ENCODE data around the gene CCDC177.

The CCDC177 gene

DNA sequence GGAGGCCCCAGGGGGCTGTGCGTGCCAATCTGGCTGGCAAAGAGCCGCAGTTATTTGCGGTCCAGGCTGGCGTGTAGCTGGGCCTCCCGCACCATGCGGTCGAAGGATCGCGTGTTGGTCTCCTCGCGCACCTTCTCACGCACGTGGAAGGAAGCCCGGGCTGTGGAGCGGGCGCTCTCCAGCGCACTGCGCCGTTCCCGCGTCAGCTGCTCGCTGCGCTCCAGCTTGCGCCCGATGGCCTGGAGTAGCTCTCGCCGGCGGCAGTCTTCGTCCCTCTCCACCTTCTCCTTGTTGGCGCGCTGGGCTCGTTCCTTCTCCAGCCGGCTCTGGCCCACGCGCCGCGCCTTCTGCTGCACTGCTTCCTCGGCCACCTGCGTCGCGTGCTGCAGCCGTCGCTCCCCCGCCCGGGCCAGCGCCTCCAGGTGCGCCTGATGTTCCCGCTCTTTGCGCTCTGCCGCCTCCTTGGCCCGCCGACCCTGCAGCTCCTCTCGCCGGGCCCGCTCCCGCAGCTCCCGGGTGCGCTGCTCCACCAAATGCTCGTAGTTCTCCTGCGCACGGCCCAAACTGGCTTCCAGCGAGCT is 3.1 kb downstream of the CCDC177 start:
- H3K27ac ChIP-seq (ENCODE audit: low read depth in 2 of 2, low read length in 2 of 2) = no peak overlapping the region
- H3K9ac ChIP-seq (ENCODE audit: low read depth in 1 of 2, low read length in 2 of 2) = no peak overlapping the region
- H3K4me1 ChIP-seq (ENCODE audit: control insufficient read depth in 2 of 2, insufficient read depth in 2 of 2, low read length in 2 of 2) = peaks cover 0 to 17% of the 10 kb centered on the region in 2 donors
- H3K27me3 ChIP-seq (ENCODE audit: control insufficient read depth in 2 of 2, insufficient read depth in 2 of 2, low read length in 2 of 2) = peaks cover 43 to 48% of the 10 kb centered on the region in 2 donors
- no peaks in the 10 kb centered on the region for H3K9me3 ChIP-seq (ENCODE audit: control insufficient read depth in 2 of 2, low read length in 2 of 2)
- no peaks in the 10 kb centered on the region for H3K36me3 ChIP-seq (ENCODE audit: control insufficient read depth in 2 of 2, insufficient read depth in 2 of 2, low read length in 2 of 2)
- peak overlapping the region; percentile 23 to 25 for H3K4me3 ChIP-seq (ENCODE audit: low read length in 2 of 2)

DNA sequence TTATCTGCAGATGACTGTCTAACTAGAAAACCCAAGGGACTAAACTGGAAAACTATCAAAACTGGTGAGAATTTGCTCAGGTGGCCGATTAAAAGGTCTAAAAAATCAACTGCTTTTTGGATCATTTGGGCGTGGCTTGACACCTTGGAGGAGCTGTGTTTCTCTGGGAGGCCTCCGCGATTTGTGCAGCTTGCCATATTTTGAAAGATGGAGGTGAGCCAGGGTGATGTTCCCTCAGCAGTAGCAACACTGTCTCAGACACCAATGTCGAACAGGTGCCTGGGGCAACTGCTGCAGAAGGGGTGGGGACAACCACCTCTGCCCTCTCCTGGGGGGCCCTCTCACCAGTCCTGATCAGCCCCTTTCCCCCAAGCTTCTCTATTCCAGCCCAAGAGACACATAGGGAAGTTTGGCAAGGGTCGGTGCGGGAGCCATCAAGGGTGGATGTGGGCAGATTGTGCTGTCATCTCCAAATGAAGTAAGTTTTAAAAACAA is 3.8 kb downstream of the CCDC177 start:
- no peak overlapping the region for H3K9ac ChIP-seq (ENCODE audit: low read depth in 1 of 2, low read length in 2 of 2)
- H3K4me3 ChIP-seq (ENCODE audit: low read length in 2 of 2) = no peak overlapping the region
- peaks cover 42 to 50% of the 10 kb centered on the region in 2 donors for H3K27me3 ChIP-seq (ENCODE audit: control insufficient read depth in 2 of 2, insufficient read depth in 2 of 2, low read length in 2 of 2)
- no peaks in the 10 kb centered on the region for H3K36me3 ChIP-seq (ENCODE audit: control insufficient read depth in 2 of 2, insufficient read depth in 2 of 2, low read length in 2 of 2)
- H3K27ac ChIP-seq (ENCODE audit: low read depth in 2 of 2, low read length in 2 of 2) = no peak overlapping the region
- no peaks in the 10 kb centered on the region for H3K9me3 ChIP-seq (ENCODE audit: control insufficient read depth in 2 of 2, low read length in 2 of 2)
- peaks cover 0 to 17% of the 10 kb centered on the region in 2 donors for H3K4me1 ChIP-seq (ENCODE audit: control insufficient read depth in 2 of 2, insufficient read depth in 2 of 2, low read length in 2 of 2)

DNA sequence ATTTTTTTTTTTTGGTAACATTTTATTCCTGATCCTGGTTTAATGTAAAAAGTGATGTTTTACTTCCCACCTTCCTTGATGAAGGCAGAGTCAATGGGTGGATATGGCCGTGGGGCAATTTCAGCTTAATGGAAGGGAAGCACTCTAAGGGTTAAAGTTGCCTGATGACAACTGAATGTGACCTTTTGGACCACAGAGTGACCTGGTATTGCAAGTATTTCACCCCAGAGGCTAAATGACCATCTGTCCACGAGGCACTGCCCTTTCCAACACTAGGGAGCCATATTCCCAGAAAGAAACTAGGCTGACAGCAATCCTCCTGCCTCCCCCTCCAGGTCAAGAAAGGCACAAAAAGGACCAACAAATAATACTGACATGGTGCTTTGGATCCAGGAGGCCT is 4.8 kb downstream of the CCDC177 start:
- Histone ChIP-seq H3K4me3 (ENCODE audit: low read length in 2 of 2) (no peak overlapping the region), H3K27me3 (ENCODE audit: control insufficient read depth in 2 of 2, insufficient read depth in 2 of 2, low read length in 2 of 2) (peaks cover 46 to 55% of the 10 kb centered on the region in 2 donors), H3K9ac (ENCODE audit: low read depth in 1 of 2, low read length in 2 of 2) (no peak overlapping the region), H3K36me3 (ENCODE audit: control insufficient read depth in 2 of 2, insufficient read depth in 2 of 2, low read length in 2 of 2) (no peaks in the 10 kb centered on the region), H3K4me1 (ENCODE audit: control insufficient read depth in 2 of 2, insufficient read depth in 2 of 2, low read length in 2 of 2) (peaks cover 0 to 17% of the 10 kb centered on the region in 2 donors), H3K27ac (ENCODE audit: low read depth in 2 of 2, low read length in 2 of 2) (no peak overlapping the region), H3K9me3 (ENCODE audit: control insufficient read depth in 2 of 2, low read length in 2 of 2) (no peaks in the 10 kb centered on the region)

DNA sequence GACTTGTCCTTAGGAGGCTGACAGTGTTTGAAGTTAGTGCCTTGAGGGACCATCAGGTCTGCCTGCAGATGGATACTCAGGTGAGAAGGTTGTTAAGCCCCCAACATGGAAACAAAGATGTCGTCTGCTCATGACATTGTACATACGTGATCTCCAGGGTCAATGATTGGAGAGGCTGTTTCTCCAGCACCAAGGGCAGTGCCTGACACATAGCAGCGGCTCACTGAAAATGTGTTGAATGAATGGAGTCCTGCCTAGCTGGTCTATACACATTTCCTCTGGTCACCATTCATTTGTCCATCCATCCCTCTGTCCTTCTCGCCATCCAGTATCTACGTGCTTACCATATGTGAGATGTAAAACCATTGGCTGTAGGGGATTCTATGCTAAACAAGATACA is 7.1 kb downstream of the CCDC177 start:
- no peaks in the 10 kb centered on the region for H3K36me3 ChIP-seq (ENCODE audit: control insufficient read depth in 2 of 2, insufficient read depth in 2 of 2, low read length in 2 of 2)
- peaks cover 44 to 50% of the 10 kb centered on the region in 2 donors for H3K27me3 ChIP-seq (ENCODE audit: control insufficient read depth in 2 of 2, insufficient read depth in 2 of 2, low read length in 2 of 2)
- H3K9me3 ChIP-seq (ENCODE audit: control insufficient read depth in 2 of 2, low read length in 2 of 2) = no peaks in the 10 kb centered on the region
- no peak overlapping the region for H3K9ac ChIP-seq (ENCODE audit: low read depth in 1 of 2, low read length in 2 of 2)
- H3K4me1 ChIP-seq (ENCODE audit: control insufficient read depth in 2 of 2, insufficient read depth in 2 of 2, low read length in 2 of 2) = peaks cover 0 to 8% of the 10 kb centered on the region in 2 donors
- H3K27ac ChIP-seq (ENCODE audit: low read depth in 2 of 2, low read length in 2 of 2) = no peak overlapping the region
- no peak overlapping the region for H3K4me3 ChIP-seq (ENCODE audit: low read length in 2 of 2)

DNA sequence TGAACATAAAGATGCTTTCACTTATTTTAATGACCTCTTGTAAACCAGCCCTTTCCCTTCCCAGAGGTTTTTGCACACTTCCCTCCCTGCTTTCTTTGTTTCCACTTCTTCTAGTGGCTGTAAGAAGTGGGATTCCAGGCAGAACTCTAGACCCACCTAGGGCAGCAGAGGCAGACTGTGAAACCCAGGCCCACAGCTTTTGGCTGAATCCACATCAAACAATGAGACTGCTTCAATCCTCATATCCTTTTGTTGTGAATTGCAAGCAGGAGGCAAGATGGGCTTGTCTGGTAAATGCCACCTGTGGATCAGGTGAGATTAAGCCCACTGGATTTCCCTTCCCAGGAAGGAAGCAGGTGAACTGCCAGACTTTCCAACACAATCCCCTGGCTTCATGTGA is 12.8 kb downstream of the CCDC177 start:
- Histone ChIP-seq H3K9ac (ENCODE audit: low read depth in 1 of 2, low read length in 2 of 2) (no peak overlapping the region), H3K27ac (ENCODE audit: low read depth in 2 of 2, low read length in 2 of 2) (no peak overlapping the region), H3K27me3 (ENCODE audit: control insufficient read depth in 2 of 2, insufficient read depth in 2 of 2, low read length in 2 of 2) (peaks cover 25 to 27% of the 10 kb centered on the region in 2 donors), H3K9me3 (ENCODE audit: control insufficient read depth in 2 of 2, low read length in 2 of 2) (no peaks in the 10 kb centered on the region), H3K4me3 (ENCODE audit: low read length in 2 of 2) (no peak overlapping the region), H3K36me3 (ENCODE audit: control insufficient read depth in 2 of 2, insufficient read depth in 2 of 2, low read length in 2 of 2) (no peaks in the 10 kb centered on the region), H3K4me1 (ENCODE audit: control insufficient read depth in 2 of 2, insufficient read depth in 2 of 2, low read length in 2 of 2) (no peaks in the 10 kb centered on the region)

DNA sequence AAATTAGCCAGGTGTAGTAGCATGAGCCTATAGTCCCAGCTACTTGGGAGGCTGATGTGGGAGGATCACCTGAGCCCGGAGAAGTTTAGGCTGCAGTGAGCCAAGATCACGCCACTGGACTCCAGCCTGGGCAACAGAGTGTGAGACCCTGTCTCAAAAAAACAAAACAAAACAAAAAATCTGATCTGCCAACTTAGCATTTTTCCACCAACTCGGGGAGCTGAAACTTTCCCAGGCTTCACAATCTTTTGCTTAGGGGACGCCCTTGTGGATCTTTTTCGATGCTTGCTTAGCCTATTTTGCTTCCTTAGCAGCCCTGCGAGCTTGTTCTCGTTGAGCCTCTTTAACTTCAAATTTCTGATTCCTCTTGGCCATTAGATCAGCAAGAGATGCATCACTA is 13.8 kb downstream of the CCDC177 start:
- no peak overlapping the region for H3K9ac ChIP-seq (ENCODE audit: low read depth in 1 of 2, low read length in 2 of 2)
- no peaks in the 10 kb centered on the region for H3K9me3 ChIP-seq (ENCODE audit: control insufficient read depth in 2 of 2, low read length in 2 of 2)
- H3K4me3 ChIP-seq (ENCODE audit: low read length in 2 of 2) = no peak overlapping the region
- H3K36me3 ChIP-seq (ENCODE audit: control insufficient read depth in 2 of 2, insufficient read depth in 2 of 2, low read length in 2 of 2) = no peaks in the 10 kb centered on the region
- no peaks in the 10 kb centered on the region for H3K4me1 ChIP-seq (ENCODE audit: control insufficient read depth in 2 of 2, insufficient read depth in 2 of 2, low read length in 2 of 2)
- H3K27ac ChIP-seq (ENCODE audit: low read depth in 2 of 2, low read length in 2 of 2) = no peak overlapping the region
- H3K27me3 ChIP-seq (ENCODE audit: control insufficient read depth in 2 of 2, insufficient read depth in 2 of 2, low read length in 2 of 2) = peaks cover 21 to 24% of the 10 kb centered on the region in 2 donors

DNA sequence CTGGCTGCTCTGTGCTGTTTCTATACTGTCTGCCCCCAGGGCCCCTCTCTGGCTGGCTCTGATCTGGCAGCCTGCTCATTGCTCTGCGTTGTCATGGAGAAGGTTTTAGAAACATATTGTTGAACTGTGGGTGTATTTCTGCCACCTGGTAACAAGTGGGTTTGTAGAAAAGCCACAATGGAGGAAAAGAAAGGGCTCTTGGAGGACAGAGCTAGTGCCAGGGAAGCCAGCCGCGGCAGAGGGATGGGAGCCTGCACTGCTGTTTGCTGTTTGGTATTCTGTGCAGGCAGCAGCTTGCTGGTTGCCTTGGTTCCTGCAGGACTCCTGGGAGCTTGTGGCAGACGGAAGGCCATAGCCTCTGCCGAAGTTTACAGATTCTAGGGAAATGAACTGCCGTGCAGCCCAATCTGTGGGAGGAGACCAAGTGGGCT is 15.1 kb downstream of the CCDC177 start:
- H3K9me3 ChIP-seq (ENCODE audit: control insufficient read depth in 2 of 2, low read length in 2 of 2) = no peaks in the 10 kb centered on the region
- no peaks in the 10 kb centered on the region for H3K36me3 ChIP-seq (ENCODE audit: control insufficient read depth in 2 of 2, insufficient read depth in 2 of 2, low read length in 2 of 2)
- H3K27ac ChIP-seq (ENCODE audit: low read depth in 2 of 2, low read length in 2 of 2) = no peak overlapping the region
- no peaks in the 10 kb centered on the region for H3K4me1 ChIP-seq (ENCODE audit: control insufficient read depth in 2 of 2, insufficient read depth in 2 of 2, low read length in 2 of 2)
- H3K9ac ChIP-seq (ENCODE audit: low read depth in 1 of 2, low read length in 2 of 2) = no peak overlapping the region
- peaks cover 14 to 17% of the 10 kb centered on the region in 2 donors for H3K27me3 ChIP-seq (ENCODE audit: control insufficient read depth in 2 of 2, insufficient read depth in 2 of 2, low read length in 2 of 2)
- H3K4me3 ChIP-seq (ENCODE audit: low read length in 2 of 2) = no peak overlapping the region

DNA sequence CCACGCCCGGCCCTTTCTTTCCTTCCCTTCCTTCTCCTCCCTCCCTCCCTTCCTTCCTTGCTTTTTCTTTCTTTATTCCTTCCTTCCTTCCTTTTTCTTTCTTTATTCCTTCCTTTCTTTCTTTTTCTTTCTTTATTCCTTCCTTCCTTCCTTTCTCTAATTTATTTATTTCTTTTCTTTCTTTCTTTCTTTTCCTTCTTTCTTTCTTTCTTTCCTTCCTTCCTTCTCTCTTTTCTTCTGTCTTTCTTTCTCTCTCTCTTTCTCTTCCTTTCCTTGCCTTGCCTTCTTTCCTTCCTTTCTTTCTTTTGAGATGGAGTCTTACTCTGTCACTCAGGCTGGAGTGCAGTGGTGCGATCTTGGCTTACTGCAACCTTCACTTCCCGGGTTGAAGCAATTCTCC is 15.9 kb downstream of the CCDC177 start:
- no peaks in the 10 kb centered on the region for H3K36me3 ChIP-seq (ENCODE audit: control insufficient read depth in 2 of 2, insufficient read depth in 2 of 2, low read length in 2 of 2)
- H3K4me1 ChIP-seq (ENCODE audit: control insufficient read depth in 2 of 2, insufficient read depth in 2 of 2, low read length in 2 of 2) = no peaks in the 10 kb centered on the region
- peaks cover 10 to 11% of the 10 kb centered on the region in 2 donors for H3K27me3 ChIP-seq (ENCODE audit: control insufficient read depth in 2 of 2, insufficient read depth in 2 of 2, low read length in 2 of 2)
- H3K9me3 ChIP-seq (ENCODE audit: control insufficient read depth in 2 of 2, low read length in 2 of 2) = no peaks in the 10 kb centered on the region
- H3K9ac ChIP-seq (ENCODE audit: low read depth in 1 of 2, low read length in 2 of 2) = no peak overlapping the region
- H3K4me3 ChIP-seq (ENCODE audit: low read length in 2 of 2) = no peak overlapping the region
- no peak overlapping the region for H3K27ac ChIP-seq (ENCODE audit: low read depth in 2 of 2, low read length in 2 of 2)

DNA sequence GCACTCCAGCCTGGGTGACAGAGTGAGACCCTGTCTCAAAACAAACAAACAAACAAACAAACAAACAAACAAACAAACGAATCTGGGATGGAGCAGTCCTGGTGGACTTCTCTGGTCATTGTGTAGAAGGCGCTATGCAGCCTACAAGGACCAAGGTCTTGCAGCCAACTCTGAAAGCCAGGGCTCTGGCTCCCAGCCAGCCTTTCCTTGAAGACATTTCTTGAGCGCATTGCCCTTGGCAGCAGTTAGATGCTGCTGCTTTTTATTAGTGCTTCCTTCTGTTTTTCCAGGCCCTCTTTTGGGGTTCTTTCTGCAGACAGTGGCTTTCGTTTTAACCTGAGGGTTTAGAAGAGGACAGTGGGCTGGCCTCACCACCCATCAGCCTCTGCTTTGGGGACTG is 20.2 kb downstream of the CCDC177 start:
- Histone ChIP-seq H3K4me1 (ENCODE audit: control insufficient read depth in 2 of 2, insufficient read depth in 2 of 2, low read length in 2 of 2) (no peaks in the 10 kb centered on the region), H3K9me3 (ENCODE audit: control insufficient read depth in 2 of 2, low read length in 2 of 2) (no peaks in the 10 kb centered on the region), H3K27me3 (ENCODE audit: control insufficient read depth in 2 of 2, insufficient read depth in 2 of 2, low read length in 2 of 2) (peaks cover 0 to 6% of the 10 kb centered on the region in 2 donors), H3K27ac (ENCODE audit: low read depth in 2 of 2, low read length in 2 of 2) (no peak overlapping the region), H3K4me3 (ENCODE audit: low read length in 2 of 2) (no peak overlapping the region), H3K36me3 (ENCODE audit: control insufficient read depth in 2 of 2, insufficient read depth in 2 of 2, low read length in 2 of 2) (no peaks in the 10 kb centered on the region), H3K9ac (ENCODE audit: low read depth in 1 of 2, low read length in 2 of 2) (no peak overlapping the region)

DNA sequence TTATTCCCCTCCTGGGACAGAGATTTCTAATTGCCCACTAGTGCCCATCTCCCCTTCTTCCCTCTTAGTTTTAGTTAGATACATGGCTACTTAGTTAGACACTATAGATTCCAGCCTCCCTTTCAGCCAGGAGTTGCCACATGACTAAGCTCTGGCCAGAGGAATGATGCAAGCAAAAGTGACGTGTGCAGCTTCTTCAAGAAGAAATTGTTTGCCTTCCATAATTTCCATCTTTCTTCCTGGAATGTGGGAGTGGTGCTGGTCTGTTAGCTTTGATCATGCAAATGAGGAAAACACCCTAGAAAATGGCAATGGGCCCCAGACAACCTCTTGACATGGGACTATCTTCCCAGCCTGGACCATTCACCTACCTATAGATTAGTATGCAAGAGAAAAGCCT is 21.4 kb downstream of the CCDC177 start:
- H3K27ac ChIP-seq (ENCODE audit: low read depth in 2 of 2, low read length in 2 of 2) = no peak overlapping the region
- peaks cover 0 to 9% of the 10 kb centered on the region in 2 donors for H3K27me3 ChIP-seq (ENCODE audit: control insufficient read depth in 2 of 2, insufficient read depth in 2 of 2, low read length in 2 of 2)
- H3K36me3 ChIP-seq (ENCODE audit: control insufficient read depth in 2 of 2, insufficient read depth in 2 of 2, low read length in 2 of 2) = no peaks in the 10 kb centered on the region
- H3K4me1 ChIP-seq (ENCODE audit: control insufficient read depth in 2 of 2, insufficient read depth in 2 of 2, low read length in 2 of 2) = no peaks in the 10 kb centered on the region
- no peak overlapping the region for H3K9ac ChIP-seq (ENCODE audit: low read depth in 1 of 2, low read length in 2 of 2)
- no peak overlapping the region for H3K4me3 ChIP-seq (ENCODE audit: low read length in 2 of 2)
- no peaks in the 10 kb centered on the region for H3K9me3 ChIP-seq (ENCODE audit: control insufficient read depth in 2 of 2, low read length in 2 of 2)

Data from mucosa of rectum (tissue), 2 donors.